HEK293T (cell line): ENCODE measurements around the gene ANAPC5.

Experiments
- BHLHE40 ChIP-seq: fragments of 450-650 bp; IDR thresholded peaks from 2 replicates; pipeline ENCODE4 v1.6.1; 2016; ENCODE audit warnings: mild to moderate bottlenecking, moderate library complexity, borderline replicate concordance
- FOXA1 ChIP-seq: fragments of 450-650 bp; IDR thresholded peaks from 2 replicates; pipeline ENCODE4 v1.6.1; 2016; ENCODE audit warnings: mild to moderate bottlenecking
- FOXK2 ChIP-seq: fragments of 450-650 bp; IDR thresholded peaks from 2 replicates; pipeline ENCODE4 v1.6.1; 2016; ENCODE audit warnings: mild to moderate bottlenecking
- L3MBTL2 ChIP-seq: fragments of 450-650 bp; conservative IDR thresholded peaks from 2 replicates; pipeline ENCODE4 v1.6.1; 2016; ENCODE audit warnings: mild to moderate bottlenecking
- SP1 ChIP-seq: fragments of 450-650 bp; IDR thresholded peaks from 2 replicates; pipeline ENCODE4 v1.6.1; 2017
- SUZ12 ChIP-seq: fragments of 450-650 bp; IDR thresholded peaks from 2 replicates; pipeline ENCODE4 v1.6.1; 2016; ENCODE audit warnings: mild to moderate bottlenecking

- no peak for TF ChIP-seq FOXK2
- no peak for TF ChIP-seq L3MBTL2
- TF ChIP-seq SUZ12, result no peak
- TF ChIP-seq BHLHE40, result no peak
- no peak for TF ChIP-seq SP1
- TF ChIP-seq FOXA1, result no peak
Measured at GRCh38 chr12:121287267-121287954, 64.8 kb downstream of the ANAPC5 start.
